ENCODE data around the gene CMIP. TPM values are rescaled to one million over a fixed set of nuclear protein-coding genes. Genes with fewer than 3 reads are reported as not detected.
"Not testable (repeated sequence)": the region's sequence is repeated elsewhere in the genome, so short reads cannot be mapped to it uniquely, and the experiment has no call there.

CMIP gene
- total RNA-seq, 1 donor from 2014 or later, result 19.8 TPM

DNA sequence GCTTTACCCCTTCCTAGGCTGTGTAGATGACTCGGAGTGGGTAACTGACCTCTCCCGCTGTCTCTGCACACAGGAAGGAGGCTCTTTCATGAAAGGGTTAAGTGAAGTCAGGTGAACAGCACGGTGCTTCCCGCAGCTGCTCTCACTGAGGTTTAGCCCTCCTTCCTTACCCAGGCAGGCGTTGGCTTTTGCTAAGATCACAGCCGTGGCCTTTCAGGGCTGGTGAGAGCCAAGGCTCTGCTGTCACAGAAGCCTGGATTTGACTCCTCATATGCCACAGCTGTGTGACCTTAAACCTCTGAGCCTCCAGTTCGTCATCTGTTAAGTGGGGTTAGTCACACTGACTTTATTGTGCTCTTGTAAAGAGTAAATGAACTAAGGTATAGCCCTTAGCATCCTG lies 243.6 kb downstream of the CMIP start:
- no peak for DNase-seq (ENCODE audit: low spot score)

DNA sequence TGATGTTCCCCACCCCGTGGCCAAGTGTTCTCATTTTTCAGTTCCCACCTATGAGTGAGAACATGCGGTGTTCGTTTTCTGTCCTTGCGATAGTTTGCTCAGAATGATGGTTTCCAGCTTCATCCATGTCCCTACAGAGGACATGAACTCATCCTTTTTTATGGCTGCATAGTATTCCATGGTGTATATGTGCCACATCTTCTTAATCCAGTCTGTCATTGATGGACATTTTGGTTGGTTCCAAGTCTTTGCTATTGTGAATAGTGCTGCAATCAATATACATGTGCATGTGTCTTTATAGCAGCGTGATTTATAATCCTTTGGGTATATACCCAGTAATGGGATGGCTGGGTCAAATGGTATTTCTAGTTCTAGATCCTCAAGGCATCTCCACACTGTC lies 244.2 kb downstream of the CMIP start:
- intact Hi-C loops (cut with DNase I); DNase-seq (ENCODE audit: low spot score): not testable (repeated sequence)

More for the DNA sequence above, 243.6 kb downstream of the CMIP start:
- intact Hi-C loops (cut with DNase I), result no loop called here

DNA sequence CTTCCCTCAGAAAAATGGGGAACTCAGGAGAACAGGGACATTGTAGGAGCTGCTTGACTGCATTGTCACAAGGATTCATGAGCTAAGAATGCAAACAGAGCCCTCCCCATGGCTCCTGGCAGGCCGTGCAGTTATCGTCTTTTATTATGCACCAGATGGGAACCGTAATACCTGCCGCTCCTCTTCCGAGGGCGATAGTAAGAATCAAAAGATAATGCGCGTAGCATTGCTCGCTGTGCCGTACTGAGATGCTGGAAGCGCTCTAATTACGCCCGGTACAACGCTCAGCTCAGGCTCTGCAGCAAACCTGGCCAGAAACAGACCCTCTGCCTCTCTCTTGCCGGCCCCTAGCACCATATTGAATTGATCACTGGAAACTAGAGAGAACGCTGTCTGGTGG lies 247.4 kb downstream of the CMIP start:
- DNase-seq (ENCODE audit: low spot score), result no peak
- intact Hi-C loops (cut with DNase I), result loop anchor here (10.0 kb wide), 1 partner anchor 287 kb away; no protein-coding TSS in a partner anchor

DNA sequence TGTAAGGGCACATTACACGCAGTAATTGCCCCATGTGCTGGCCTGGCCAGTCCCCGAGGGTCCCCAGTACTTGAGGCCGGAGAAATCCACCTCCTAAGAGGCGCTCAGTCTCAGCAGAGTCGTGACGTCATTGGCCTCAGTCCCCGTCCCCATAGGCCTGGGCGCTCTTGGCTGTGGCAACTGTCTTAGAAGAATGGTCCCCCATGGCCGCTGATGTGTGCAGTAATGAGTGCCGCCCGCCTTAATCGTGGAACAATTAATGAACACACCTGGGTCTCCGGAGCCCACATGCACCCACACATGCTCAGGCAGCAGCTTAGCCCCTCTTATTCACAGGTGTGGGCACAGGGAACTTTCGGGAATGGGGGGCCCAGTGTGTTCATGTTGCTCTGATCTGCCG lies 248.0 kb downstream of the CMIP start:
- intact Hi-C loops (cut with DNase I), result loop anchor here (10.0 kb wide), 1 partner anchor 288 kb away; no protein-coding TSS in a partner anchor
- no peak for DNase-seq (ENCODE audit: low spot score)

DNA sequence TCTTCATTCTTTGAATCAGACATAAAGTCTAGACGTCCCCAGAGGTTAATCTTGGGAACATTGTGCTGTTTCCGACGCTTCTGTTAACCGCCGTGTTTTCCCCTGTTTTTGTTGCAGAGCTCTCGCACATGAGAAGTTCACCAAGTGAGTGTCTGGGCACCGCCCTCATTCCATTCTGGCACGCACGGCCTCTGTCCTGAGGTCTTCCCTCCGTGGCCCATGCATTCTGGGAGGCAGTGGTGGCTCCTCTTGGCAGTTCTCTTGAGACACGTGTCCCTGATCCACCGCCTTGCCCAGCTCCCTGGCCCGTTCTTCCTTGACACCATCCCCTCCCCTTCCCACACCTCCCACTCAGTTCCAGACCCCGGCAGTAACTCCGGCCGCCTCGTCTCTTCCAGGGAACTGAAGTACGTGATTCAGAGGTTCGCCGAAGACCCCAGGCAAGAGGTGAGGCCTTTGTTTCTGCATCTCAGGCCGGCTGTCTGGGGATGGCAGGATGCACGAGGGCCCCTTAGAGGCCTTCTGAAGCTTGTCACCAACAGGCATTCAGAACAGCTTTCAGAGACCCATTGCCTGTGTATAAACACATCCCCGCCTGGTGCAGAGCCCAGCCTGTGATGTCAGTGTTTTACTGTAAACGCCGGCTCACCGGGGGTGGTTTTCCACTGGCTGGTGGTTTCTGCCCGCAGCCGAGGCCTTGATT lies 248.6 kb downstream of the CMIP start:
- no peak for DNase-seq (ENCODE audit: low spot score)
- intact Hi-C loops (cut with DNase I), result loop anchor here (10.0 kb wide), 1 partner anchor 288 kb away; no protein-coding TSS in a partner anchor

DNA sequence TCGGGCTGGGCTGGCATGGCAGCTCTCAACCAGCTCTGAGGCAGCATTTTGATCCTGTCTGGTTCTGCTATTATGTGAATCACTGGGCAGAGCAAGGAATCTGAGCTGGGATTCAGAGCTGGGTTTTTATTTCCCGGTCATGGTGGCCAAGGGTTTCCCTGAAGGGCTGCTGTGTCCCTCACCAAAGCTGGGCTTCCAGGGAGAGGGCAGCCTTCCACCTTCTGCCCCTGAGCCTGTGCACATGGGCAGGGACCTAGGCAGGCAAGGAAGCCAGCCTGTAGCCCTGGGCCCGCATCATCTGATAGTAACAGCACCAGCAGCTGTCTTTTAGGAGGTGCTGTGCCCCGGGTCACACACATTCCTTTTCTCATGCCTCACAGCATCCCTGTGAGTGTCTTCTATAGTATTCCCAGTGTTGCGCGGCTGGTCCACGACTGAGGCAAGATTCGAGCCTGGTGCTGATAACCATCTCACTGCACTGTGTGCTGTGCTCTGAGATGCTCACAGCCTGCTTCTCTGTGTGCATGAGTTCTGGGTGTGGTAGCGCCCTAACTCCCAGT lies 249.2 kb downstream of the CMIP start:
- no peak for DNase-seq (ENCODE audit: low spot score)

DNA sequence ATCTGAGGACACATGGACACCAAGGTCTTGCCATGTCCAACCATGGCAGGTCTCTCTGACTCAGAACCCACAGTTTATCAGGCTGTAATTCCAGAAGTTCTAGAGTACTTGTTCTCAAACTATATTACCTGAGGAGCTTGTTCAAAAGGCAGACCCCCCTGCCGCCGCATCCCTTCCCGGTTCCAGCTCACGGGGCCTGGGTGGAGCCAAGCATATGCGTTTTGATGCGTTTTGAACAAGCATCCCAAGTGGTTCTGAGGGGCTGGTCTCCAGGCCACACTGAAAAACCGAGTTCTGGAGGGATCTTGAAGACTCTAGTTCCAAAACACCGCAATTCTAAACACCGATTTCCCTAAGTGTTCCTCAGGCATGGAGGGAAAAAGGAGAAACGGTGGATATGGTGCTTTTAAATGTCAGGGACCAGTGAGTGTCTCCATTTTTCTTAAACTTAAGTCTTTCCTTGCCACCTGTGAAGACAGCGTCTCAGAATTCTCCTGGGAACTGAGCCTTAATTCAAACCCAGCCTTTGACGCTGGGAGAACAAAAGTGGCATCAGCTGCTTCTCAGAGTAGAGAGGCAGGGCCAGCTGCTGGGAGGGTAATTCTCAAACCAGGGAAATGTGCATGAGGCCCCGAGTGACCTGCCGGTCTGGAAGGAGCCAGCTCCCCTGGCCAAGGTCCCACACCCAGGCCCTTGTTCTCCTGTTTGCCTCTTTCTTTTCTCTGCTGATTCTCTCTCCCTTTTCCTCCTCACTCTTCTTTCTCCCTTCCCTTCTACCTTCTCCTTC lies 250.1 kb downstream of the CMIP start:
- DNase-seq (ENCODE audit: low spot score), result no peak
- intact Hi-C loops (cut with DNase I), result loop anchor here (5.0 to 10.0 kb wide), 2 partner anchors 72 to 290 kb away; no protein-coding TSS in a partner anchor

More for the DNA sequence above, 249.2 kb downstream of the CMIP start:
- intact Hi-C loops (cut with DNase I), result loop anchor here (10.0 kb wide), 1 partner anchor 289 kb away; no protein-coding TSS in a partner anchor

DNA sequence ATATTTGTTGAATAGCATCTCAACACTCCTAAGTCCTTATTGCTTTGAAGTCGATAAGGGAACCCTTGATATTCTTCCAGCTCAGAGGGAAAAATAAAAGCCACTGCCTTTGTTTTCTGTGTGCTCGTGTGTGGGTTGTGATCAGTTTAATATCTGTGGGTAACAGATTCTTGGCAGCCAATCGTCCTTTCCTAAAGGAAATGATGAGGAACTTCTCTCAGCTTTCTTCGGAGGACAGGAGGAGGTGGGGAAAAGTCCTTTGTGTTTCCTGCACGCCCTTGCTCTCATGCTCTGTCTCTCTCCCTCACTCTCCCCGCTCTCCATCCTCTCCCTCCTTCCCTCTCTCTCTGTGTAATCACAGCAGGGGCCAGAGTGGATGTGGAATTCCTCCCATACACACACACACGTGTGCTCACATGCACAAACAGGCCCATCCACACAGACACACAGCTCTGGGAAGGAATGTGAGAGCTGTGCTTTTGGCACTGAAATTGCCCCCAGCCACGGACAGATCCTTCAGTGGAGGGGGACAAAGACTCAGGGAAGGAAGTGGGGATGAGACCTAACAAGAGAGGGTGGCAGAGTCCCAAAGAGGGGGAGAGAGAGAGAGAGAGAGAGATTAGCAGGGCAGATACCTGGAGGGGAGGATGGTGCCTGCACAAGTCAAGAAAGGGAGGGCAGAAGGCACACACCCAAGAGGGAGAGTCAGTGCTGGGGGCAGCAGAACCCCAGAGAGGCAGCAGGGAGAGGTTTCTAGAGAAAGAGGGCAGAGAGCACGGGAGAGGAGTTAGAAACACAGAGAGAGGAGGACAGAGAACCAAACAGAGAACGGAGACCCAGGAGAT lies 250.9 kb downstream of the CMIP start:
- DNase-seq (ENCODE audit: low spot score), result no peak
- intact Hi-C loops (cut with DNase I), result loop anchor here (5.0 to 10.0 kb wide), 2 partner anchors 73 to 291 kb away; no protein-coding TSS in a partner anchor

DNA sequence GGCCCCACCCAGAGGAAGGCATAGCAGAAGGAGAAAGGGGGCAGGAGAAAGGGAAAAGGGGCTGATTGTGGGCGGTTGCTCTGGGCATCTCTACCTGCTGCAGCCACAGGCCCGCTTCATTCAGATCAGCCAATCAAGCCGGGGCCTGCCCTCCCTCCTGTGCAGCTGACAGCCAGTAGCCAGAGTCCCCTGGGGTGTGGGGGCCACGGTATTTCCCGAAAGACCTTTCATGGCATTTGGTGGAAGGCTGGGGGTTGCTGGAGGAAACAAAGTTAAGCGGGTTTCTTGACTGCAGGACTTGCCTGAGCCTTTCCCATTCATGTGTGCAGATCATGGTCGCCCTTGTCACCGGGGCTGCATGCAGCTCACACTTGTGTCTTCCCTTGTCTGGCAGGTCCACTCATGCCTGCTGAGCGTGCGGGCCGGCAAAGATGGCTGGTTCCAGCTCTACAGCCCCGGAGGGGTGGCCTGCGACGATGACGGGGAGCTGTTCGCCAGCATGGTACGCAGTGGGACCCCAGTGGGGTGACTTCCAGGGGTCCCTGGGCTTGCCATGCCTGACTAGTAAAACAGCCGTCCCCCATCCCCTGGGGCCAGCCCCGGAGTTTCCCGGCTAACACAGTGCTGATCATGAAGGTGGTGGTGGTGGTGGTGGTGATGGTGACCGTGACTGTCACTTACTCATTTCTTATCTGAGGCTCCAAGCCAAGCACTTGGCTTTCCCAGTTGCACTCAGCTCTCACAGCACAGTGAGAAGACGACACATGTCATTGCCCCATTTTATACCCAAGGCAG lies 251.8 kb downstream of the CMIP start:
- intact Hi-C loops (cut with DNase I), result loop anchor here (5.0 to 10.0 kb wide), 2 partner anchors 74 to 292 kb away; no protein-coding TSS in a partner anchor
- DNase-seq (ENCODE audit: low spot score), result no peak

DNA sequence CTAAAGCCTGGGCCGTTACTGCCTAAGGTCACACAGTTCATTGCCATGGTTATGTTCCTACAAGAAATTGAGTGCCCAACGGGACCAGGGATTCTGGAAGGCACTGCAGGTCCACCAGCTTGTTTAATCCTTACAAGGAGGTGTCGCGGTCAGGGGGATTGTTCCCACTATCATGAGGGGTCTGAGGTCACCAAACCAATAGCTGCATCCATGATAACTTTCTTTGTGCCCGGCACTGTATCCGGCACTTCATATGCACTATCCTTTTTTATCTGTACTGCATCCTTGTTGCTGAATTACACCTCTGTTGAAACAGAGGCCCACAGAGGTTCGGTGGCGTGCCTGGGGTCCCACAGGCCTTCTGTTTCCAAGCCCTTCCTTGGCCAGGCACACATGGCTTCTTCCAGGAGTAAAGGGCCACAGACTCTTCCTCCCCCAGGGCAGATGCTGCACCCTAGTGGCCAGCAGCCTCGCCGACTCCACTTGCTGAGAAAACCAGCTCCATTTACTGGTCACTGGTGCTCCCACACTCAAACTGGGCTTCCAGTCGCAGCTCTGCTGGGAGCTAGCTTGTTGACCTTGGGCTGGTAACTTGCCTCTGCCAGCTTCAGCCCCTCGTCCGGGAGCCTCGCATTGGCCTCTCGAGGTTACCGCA lies 252.5 kb downstream of the CMIP start:
- intact Hi-C loops (cut with DNase I), result loop anchor here (5.0 to 10.0 kb wide), 2 partner anchors 75 to 292 kb away; no protein-coding TSS in a partner anchor
- DNase-seq (ENCODE audit: low spot score), result no peak

DNA sequence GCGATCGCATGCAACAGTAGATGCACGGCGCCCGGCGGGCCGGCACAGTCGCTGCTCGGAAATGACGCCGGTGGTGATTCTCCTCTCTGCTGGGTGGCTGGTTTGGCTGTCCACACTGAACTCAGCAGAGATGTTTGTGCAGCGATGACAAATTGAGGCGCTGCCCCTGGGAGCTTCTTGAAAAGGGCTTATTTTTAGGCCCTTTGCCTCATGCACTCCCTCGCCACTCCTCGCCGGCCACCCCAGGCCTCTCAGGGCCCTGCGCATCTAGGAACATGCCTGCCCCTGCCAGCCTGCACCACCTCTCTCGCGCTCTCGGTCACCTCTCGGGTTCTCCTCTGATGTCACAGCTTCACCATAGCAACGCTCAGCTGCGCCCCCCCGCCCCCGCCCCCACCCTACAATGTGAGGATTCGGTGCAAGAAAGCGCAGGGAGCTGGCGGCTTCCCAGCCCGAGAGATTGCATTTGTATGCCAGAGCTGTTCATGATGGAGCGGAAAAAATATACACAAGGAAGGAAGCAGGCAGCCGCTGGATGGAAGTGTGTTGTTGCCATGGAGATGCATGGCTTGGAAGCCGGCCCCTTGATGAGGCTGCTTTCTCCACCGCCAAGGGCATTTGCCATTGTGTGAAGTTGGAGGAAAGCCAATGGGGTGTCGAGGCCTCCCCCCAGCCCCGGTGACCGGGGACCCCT lies 253.2 kb downstream of the CMIP start:
- DNase-seq (ENCODE audit: low spot score), result no peak
- intact Hi-C loops (cut with DNase I), result loop anchor here (5.0 to 10.0 kb wide), 2 partner anchors 75 to 293 kb away; no protein-coding TSS in a partner anchor

DNA sequence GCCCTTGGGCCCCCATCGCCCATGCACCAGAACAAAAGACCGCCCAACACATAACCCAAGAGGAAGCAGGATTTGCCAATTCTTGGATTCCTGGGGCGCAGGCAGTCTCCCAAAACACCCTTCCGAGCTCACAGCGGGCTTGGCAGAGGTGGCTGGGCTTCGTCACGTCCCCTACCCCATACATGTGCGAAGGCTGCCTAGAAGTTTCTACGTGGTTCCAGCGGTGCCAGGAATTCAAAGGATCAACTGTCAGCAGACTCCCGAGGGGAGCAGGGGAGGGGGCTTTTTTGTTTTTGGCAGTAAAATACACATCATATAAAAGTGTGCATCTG lies 253.7 kb downstream of the CMIP start:
- intact Hi-C loops (cut with DNase I), result loop anchor here (5.0 to 10.0 kb wide), 2 partner anchors 76 to 293 kb away; no protein-coding TSS in a partner anchor
- DNase-seq (ENCODE audit: low spot score), result no peak

DNA sequence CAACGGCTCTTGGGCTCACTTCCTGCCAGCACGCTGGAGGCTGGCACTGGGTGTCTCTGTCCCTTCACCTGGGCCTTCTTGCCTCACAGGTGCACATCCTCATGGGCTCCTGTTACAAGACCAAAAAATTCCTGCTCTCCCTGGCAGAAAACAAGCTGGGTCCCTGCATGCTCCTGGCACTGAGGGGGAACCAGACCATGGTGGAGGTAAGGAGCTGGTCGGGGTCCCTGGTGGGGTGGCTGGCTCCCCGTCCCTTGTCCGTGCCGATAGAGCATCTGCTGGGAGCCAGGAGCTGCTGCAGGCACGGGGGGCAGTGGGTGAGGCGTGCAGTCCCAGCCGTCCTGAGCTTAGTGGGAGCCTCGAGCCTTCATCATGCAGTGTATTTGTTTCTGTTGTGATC lies 255.0 kb downstream of the CMIP start:
- DNase-seq (ENCODE audit: low spot score), result no peak
- intact Hi-C loops (cut with DNase I), result loop anchor here (5.0 to 10.0 kb wide), 2 partner anchors 77 to 295 kb away; no protein-coding TSS in a partner anchor

DNA sequence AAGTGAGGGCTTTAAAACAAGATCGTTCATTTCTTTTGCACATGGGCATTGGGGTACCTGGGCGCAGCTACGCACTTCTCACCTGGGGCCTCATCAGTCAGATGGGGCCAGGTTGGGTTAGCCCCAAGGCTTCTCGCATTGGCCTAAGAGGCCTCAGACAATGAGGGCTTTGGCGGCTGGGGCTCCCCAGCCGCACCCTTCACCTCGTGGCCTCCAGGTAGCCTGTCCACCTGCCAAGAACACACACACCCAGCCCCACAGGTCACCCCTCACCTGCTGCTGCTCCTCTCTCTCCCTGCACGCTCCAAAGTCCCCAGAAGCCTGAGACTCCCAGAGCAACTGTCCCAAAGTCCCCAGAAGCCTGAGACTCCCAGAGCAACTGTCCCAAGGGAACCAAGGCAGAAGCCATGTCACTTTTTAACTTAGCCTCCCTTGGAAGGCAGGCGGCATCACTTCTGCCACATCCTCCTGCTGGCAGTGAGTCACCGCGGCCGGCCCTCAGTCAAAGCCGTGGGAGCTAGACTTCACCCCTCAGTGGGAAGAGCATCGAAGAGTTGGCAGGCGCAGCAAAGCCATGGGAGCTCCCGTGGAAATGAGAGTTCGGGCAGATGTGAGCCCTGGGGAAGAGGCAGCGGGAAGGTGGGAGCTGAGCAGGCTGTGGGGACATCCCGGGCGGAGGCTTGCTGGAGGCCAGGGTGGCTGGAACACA lies 255.6 kb downstream of the CMIP start:
- intact Hi-C loops (cut with DNase I), result no loop called here

DNA sequence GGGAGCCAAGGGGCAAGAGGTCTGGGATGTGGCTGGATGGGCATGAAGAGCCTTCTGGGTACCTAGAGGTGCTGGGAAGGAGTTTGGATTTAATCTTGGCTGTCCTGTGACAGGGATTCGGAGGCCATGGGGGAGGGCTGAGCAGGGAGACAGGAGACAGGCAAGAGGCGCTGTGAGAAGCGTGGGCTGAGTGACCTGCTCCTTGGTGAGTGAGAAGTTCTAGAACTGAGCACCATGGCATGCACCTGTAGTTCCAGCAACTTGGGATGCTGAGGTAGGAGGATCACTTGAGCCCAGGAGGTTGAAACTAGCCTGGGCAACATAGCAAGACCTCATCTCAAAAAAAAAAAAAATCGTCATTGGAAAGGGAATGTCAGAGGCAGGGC lies 256.2 kb downstream of the CMIP start:
- intact Hi-C loops (cut with DNase I), result no loop called here
- DNase-seq (ENCODE audit: low spot score), result no peak

More for the DNA sequence above, 255.6 kb downstream of the CMIP start:
- no peak for DNase-seq (ENCODE audit: low spot score)

DNA sequence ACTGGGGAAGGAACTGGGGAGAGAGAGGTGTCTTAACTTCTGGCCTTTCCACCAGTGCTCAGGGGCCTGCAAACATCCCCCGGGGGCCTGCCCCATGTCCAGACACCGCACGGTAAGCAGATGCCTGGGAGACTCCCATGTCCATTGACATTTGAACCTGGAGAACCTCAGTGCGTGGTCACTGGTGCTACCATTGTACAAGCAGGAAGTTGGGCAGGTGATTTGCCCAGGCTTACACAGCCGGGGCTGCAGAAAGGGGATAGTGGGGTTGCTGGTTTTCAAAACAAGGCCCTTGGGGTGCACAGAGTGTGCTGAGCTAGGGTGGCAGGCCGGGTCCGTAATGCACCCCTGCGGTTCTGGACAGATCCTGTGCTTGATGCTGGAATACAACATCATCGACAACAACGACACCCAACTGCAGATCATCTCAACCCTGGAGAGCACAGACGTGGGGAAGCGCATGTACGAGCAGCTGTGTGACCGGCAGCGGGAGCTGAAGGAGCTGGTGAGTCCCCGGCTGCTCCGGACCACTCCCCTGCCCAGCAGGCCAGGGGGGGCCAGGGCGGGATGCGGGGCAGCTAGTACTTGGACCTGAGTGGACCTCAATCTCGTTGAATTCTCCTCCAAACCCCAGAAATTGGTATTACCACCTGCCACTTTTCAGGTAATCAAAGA lies 256.8 kb downstream of the CMIP start:
- DNase-seq (ENCODE audit: low spot score), result no peak
- intact Hi-C loops (cut with DNase I), result no loop called here

Data from cardiac septum (tissue), 1 donor.